GM13976 (cell line): Measurements from ENCODE around the gene THEMIS2.
A peak's percentile ranks its signal among the peaks of the same experiment; 100 is the strongest.

Source experiments
- DNase-seq: peaks from one replicate; pipeline ENCODE4 v3.0.0; 2012; ENCODE audit warnings: low spot score
- CTCF ChIP-seq: IDR thresholded peaks from 2 replicates; pipeline ENCODE4 v1.5.1; 2012; ENCODE audit warnings: borderline replicate concordance, mild to moderate bottlenecking; ENCODE audit not compliant: insufficient read depth; ENCODE audit errors: extremely low read depth, missing control alignments, control extremely low read depth
- in situ Hi-C: fragments of 300-500 bp; cut with MboI; formaldehyde crosslinking; loops from one replicate; pipeline ENCODE4 v1.12.0; 2022; ENCODE audit warnings: low sequenced_read_pairs, mixed read lengths, inconsistent platforms; ENCODE audit not compliant: unreplicated experiment

THEMIS2 gene

DNA sequence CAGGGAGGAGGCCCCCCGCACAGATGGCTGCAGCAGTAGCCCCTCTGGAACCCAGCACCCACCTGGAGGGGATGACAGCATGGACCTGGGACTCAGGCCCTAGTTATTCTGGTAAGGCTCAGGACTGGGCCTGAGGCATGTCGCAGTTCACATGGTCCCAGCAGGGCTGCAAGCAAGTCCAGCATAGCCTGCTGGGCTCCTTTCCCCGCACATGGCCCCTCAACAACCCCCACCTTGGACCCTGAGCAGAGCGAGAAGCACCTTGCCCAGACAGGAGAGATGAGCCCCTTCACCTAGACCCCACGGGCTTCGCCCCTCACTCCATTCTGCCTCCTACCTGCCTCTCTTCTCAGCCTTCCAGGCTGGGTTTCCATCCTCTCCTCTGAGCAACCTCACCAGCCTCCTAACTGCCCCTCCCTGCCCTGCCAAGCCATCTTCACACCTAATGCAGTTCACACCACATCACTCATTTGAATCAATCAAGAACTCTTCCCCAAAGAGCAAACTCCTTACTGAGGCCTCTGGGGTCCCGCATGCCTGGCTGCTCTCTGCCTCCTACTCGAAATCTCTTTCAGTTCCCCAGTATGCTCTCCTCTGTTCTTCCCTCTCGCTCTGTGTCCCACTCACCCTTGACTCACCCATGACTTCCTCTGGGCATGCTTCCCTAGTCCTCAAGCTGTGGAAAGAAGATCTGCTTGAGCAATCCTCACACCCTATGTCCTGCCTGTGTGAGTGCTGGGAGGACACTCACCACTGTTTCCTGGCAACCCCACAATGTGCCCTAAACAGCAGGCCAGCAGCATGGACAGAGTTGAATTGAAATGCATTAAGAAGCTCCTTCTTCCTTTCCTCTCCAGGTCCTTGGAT lies 9.4 kb upstream of the THEMIS2 start:
- DNase-seq = peak; percentile 50
- no peak for TF ChIP-seq CTCF
- in situ Hi-C loops = no loop called here

- in situ Hi-C loops = no loop called here
- no peak for TF ChIP-seq CTCF
- no peak for DNase-seq
Observed at GRCh38 chr1:27863538-27863915, 8.8 kb upstream of the THEMIS2 start.

DNA sequence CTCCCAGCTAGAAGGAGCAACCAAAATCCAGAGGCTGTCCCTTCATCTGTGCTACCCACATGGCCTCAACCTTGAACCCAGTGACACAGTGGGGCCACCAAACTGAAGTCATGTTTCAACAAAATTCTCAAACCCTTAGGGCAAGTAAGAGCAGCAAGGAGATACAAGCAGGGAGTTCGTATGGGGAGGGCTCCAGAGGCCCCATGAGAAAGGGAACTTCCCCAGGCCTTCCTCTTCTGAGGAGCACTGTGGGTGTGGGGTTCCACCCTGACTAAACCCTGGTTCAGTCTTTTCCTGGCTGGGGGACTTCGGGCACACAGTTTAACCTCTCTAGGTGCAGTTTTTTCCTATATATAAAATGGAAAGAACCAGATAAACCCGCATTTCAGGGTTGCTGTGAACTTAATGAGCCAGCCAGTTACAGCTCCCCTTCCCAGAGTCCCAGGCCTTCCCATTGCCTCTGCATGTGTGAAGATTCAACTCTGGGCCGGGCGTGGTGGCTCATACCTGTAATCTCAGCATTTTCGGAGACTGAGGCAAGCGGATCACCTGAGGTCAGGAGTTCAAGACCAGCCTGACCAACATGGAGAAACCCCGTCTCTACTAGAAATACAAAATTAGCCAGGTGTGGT lies 8.0 kb upstream of the THEMIS2 start:
- TF ChIP-seq CTCF = no peak
- DNase-seq = peak; percentile 68

GRCh38 chr1:27865821-27866220 lies 6.5 kb upstream of the THEMIS2 start:
- DNase-seq = no peak
- in situ Hi-C loops = no loop called here
- TF ChIP-seq CTCF = no peak

More for the DNA sequence above, 8.0 kb upstream of the THEMIS2 start:
- in situ Hi-C loops = no loop called here

GRCh38 chr1:27868556-27868931 lies 3.8 kb upstream of the THEMIS2 start:
- TF ChIP-seq CTCF = no peak
- DNase-seq = no peak
- in situ Hi-C loops = no loop called here

- peak; percentile 57 for DNase-seq
Observed at GRCh38 chr1:27868932-27869718, 3.2 kb upstream of the THEMIS2 start.

More at GRCh38 chr1:27868932-27869718, 3.2 kb upstream of the THEMIS2 start:
- no peak for TF ChIP-seq CTCF
- in situ Hi-C loops = no loop called here
